Bone marrow (tissue), 2 donors: ENCODE measurements around the gene CSNK1A1.
"Not testable (repeated sequence)": the region's sequence is repeated elsewhere in the genome, so short reads cannot be mapped to it uniquely, and the experiment has no call there.

Experiments used
- DNase-seq, 2 donors: peaks; one replicate each; lab custom pipeline; 2025; lab: John Stamatoyannopoulos, UW

Gene CSNK1A1

GRCh38 chr5:149456597-149457392 is 94.4 kb downstream of the CSNK1A1 start:
- DNase-seq, result no peak

GRCh38 chr5:149455889-149456409 is 95.3 kb downstream of the CSNK1A1 start:
- no peak for DNase-seq

GRCh38 chr5:149453618-149454415 is 97.4 kb downstream of the CSNK1A1 start:
- no peak for DNase-seq

GRCh38 chr5:149452665-149453617 is 98.3 kb downstream of the CSNK1A1 start:
- DNase-seq, result no peak

GRCh38 chr5:149452007-149452664 is 99.1 kb downstream of the CSNK1A1 start:
- no peak for DNase-seq

- no peak for DNase-seq
Measured at GRCh38 chr5:149450199-149450598, 101.0 kb downstream of the CSNK1A1 start.

- DNase-seq, result no peak
Measured at GRCh38 chr5:149448831-149449714, 102.2 kb downstream of the CSNK1A1 start.

- DNase-seq, result no peak
Measured at GRCh38 chr5:149448431-149448830, 102.8 kb downstream of the CSNK1A1 start.

GRCh38 chr5:149447373-149448367 is 103.6 kb downstream of the CSNK1A1 start:
- no peak for DNase-seq

GRCh38 chr5:149446794-149447193 is 104.4 kb downstream of the CSNK1A1 start:
- not testable (repeated sequence) for DNase-seq

- DNase-seq, result no peak
Measured at GRCh38 chr5:149445739-149446369, 105.4 kb downstream of the CSNK1A1 start.

GRCh38 chr5:149445343-149445738 is 105.9 kb downstream of the CSNK1A1 start:
- no peak for DNase-seq

GRCh38 chr5:149444430-149444829 is 106.8 kb downstream of the CSNK1A1 start:
- not testable (repeated sequence) for DNase-seq

- DNase-seq, result no peak
Measured at GRCh38 chr5:149443210-149443609, 108.0 kb downstream of the CSNK1A1 start.

- peak in 1 of 2 donors; percentile 36 for DNase-seq
Measured at GRCh38 chr5:149442563-149443182, 108.6 kb downstream of the CSNK1A1 start.
